ENCODE results near the gene NALCN.

NALCN gene

DNA sequence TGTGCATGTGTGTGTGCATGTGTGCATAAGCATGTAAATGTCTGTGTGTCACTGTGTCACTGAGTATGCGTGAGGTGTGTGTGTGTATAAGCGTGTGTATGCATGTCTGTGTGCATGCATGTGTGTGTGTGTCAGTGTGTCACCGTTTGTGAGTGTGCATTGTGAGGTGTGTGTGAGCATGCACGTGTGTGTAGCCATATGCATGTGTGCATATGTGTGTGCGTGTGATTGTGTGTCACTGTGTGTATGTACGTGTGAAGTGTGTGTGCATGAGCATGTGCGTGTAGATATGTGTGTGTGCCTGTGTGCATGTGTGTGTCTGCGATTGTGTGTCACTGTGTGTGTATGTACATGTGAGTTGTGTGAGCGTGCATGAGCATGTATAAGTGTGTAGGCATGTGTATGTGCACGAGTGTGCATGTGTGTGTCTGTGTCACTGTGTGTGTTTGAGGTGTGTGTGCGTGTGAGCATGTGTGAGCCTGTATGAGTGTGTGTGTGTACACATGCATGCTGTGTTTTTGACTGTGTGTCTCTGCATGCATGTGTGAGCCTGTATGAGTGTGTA is 144.5 kb downstream of the NALCN start:
- no peak for DNase-seq

DNA sequence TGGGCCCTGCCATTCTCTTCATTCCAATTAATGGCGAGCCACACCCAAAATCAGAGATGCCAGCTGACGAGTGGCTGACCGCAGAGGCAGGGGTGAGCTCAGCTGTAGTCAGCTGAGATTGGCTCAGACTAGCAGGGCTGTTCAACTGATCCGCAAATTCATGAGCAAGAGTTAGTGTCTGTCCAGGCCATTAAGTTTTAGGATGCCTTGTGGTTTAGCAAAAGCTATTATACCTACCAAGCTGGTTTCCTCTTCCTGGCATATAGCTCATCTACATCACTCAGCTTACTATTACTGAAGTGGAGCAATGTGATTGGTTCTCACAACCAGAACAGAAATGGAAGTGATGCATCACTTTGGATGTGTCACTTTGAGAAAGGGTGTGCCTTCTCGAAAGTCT is 148.7 kb downstream of the NALCN start:
- DNase-seq = no peak

GRCh38 chr13:101265934-101266333 is 150.4 kb downstream of the NALCN start:
- no peak for DNase-seq

DNA sequence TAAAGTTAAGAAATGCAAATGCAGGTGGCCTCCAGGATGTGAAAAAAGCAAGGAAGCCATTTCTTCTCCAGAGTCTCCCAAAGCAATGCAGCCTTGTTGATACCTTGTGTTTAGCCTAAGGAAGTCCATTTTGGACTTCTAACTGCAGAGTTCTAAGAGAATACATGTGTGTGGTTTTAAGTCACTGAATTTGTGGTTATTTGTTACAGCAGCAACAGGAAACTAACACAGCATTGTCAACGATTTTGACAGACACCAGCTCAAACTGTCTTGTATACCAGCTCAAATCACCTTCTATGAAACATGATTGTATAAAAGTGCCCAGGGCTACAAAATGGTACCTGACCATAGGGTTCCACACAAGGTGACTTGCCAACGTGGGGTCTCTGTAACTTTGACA is 151.4 kb downstream of the NALCN start:
- DNase-seq = no peak

- no peak for DNase-seq
These were observed 154.0 kb downstream of the NALCN start for GRCh38 chr13:101262306-101262705.

GRCh38 chr13:101258509-101258908 is 157.8 kb downstream of the NALCN start:
- DNase-seq = no peak

- no peak for DNase-seq
These were observed 158.2 kb downstream of the NALCN start for GRCh38 chr13:101258071-101258470.

- no peak for DNase-seq
These were observed 167.4 kb downstream of the NALCN start for GRCh38 chr13:101248739-101249514.

- DNase-seq = no peak
These were observed 173.6 kb downstream of the NALCN start for GRCh38 chr13:101242720-101243119.

GRCh38 chr13:101238555-101238954 is 177.8 kb downstream of the NALCN start:
- DNase-seq = no peak

- DNase-seq = no peak
These were observed 184.4 kb downstream of the NALCN start for GRCh38 chr13:101231751-101232428.

GRCh38 chr13:101230271-101230890 is 185.9 kb downstream of the NALCN start:
- no peak for DNase-seq

DNA sequence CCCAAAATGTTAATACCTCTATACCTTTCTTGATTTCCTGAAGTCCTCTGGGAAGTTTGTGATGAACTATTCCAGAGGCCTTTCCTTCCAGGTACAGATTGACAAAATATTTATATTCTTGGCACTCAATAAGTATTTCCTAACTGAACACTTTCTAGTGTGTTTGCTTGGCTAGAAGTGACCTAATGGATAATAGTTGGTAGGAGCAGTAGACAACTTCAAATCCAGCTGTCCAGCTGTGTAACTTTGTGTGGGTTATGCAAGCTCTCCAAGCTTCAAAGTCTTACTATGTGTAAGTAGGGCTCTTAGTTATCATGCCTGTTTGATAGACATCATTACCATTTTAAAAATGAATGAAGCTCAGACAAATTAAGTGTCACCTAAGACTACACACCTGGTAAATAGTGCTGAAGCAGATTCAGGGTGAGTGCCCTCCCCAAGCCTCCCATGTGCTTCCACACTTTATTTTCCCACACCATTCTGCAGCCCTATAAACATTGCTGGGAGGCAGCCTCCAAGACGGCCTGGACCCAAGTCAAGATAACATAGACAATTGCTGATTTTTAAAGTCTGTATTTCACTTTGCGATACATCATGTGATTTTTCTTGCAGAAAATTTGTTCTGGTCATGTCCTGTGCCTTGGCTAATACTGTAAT is 196.6 kb downstream of the NALCN start:
- no peak for DNase-seq

GRCh38 chr13:101218484-101218883 is 197.8 kb downstream of the NALCN start:
- no peak for DNase-seq

DNA sequence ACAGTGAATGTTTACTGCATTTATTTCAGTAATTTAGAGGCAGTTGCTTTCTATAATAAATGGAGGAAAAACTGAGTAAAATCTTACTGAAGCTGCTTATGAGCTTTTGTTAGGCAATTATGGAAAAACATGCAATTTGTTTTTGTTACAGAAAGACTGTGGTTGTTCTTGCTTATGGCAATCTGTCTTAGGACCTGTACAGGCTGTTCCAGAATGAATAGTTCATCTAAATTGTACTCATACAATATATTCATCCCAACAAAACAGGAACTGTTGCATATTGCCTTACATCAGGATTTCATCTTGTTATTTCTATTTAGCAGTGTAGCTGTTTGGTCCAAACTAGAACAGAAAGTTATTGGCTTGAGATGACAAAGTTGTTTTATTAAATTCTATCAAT is 199.2 kb downstream of the NALCN start:
- DNase-seq = no peak

DNA sequence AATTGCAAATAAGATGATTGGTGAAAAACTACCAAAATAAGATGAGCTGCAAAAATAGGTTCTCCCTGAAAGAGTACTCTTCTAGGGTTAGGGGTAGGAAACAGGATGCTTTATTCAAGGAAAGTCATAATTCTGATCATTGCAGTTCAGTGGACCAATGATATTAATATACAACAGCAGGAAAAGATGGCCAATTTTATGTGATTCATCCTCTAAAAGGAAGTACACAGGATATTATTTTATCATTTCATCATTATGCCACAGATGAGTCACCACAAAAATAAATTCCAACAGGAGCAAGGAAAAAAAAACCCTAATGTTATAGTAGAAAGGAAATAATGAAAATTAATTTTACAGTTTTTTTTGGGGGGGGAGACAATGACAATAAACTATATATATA is 205.0 kb downstream of the NALCN start:
- DNase-seq = no peak

- DNase-seq = no peak
These were observed 205.5 kb downstream of the NALCN start for GRCh38 chr13:101210774-101211173.

GRCh38 chr13:101209206-101209893 is 207.0 kb downstream of the NALCN start:
- no peak for DNase-seq

DNA sequence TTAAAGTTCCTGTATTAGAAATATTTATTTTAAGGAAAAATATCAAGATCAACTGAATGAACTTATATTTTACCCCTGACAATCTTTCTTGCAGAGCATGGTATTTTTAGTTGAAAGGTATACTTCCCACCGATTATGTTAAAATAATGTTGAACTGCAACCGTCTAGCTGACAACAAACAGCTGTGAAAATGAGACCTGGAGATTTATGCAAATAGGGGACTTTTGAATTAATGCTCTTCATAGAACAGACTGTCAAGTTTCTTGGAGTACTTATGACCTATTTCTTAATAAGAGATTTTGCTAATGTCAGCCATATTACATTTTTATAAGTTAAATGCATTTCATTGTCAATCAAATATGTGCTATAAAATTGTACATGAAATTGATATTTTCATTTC is 210.9 kb downstream of the NALCN start:
- no peak for DNase-seq

DNA sequence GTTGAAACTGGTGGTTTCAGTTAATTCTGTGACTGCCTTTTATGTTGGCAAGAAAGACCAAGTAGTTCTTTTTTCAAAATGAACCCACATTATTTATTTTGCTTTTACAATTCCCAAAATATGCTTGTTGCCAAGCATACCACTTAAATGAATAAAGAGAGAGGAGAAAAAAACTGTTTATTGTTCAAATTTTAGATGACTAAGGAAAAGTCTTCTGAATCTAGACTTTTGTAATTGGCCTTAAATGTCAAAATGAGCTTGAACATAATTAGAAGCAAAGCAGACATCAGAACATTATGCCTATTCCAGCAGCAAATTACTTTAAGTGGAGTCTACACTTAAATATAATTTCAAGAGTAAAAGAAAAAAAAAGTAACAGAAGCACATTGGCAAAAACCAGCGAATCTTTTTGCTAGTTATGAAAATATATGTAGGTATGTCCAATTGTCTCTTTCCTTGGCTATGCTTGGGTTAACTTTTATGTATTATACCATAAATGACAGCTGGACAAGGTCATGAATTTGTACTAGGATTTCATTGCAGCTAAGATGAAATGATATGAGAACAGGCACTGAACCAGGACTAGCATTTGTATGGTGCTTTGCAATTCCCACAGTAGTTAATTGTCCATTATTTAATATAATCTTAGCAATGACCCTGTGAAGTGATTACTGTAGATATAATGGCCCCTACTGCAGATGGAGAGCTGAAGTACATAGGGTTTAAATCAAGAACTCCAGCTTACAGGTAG is 211.9 kb downstream of the NALCN start:
- DNase-seq = no peak

DNA sequence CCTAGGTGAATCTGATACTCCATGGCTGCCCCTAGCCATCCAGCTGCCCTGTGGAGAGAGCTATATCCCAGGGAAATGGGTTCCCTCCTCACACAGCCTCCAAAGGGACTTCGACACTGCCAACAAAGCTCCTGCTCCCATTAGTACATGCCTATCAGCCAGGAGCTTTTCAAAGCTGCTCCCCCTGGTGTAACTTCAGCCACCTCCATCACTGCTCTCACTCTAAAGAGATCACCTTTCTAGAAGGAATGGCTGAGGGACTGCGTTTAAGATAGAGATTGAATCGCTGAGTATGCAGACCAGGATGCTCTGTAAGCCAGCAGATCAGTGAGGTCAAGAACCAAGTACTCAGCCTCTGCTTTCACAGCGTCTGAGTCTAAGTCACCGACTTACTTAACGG is 213.7 kb downstream of the NALCN start:
- DNase-seq = no peak

- DNase-seq = no peak
These were observed 225.3 kb downstream of the NALCN start for GRCh38 chr13:101190976-101191375.
